GM23248 (cell line): Measurements from ENCODE around the gene DNAJC1. TPM values are rescaled to one million over a fixed set of nuclear protein-coding genes. Genes with fewer than 3 reads are reported as not detected.

ENCODE experiments used
- DNase-seq: peaks from one replicate; pipeline ENCODE4 v3.0.0-alpha.2; 2015
- H2AFZ ChIP-seq: fragments of 200-600 bp; sonication (generic); 2 replicates; pipeline ENCODE4 v1.6.1; 2016; ENCODE audit warnings: antibody characterized with exemption
- H3F3A ChIP-seq: fragments of 200-600 bp; sonication (generic); 2 replicates; pipeline ENCODE4 v1.6.1; 2016; ENCODE audit warnings: mild to moderate bottlenecking, antibody characterized with exemption, mixed run types; ENCODE audit not compliant: insufficient read depth
- H3K27ac ChIP-seq: fragments of 200-600 bp; sonication (generic); 2 replicates; pipeline ENCODE4 v1.5.1; 2016; ENCODE audit warnings: mild to moderate bottlenecking
- H3K27me3 ChIP-seq: fragments of 200-600 bp; sonication (generic); replicated peaks from 2 replicates; pipeline ENCODE4 v1.6.1; 2016; ENCODE audit warnings: mild to moderate bottlenecking; ENCODE audit not compliant: insufficient read depth
- H3K36me3 ChIP-seq: fragments of 200-600 bp; sonication (generic); 2 replicates; pipeline ENCODE4 v1.6.1; 2016; ENCODE audit warnings: low read depth, mild to moderate bottlenecking
- H3K4me1 ChIP-seq: fragments of 200-600 bp; sonication (generic); 2 replicates; pipeline ENCODE4 v1.6.1; 2016; ENCODE audit warnings: mild to moderate bottlenecking; ENCODE audit not compliant: insufficient read depth
- H3K4me2 ChIP-seq: fragments of 200-600 bp; sonication (generic); one replicate; pipeline ENCODE4 v1.6.1; 2016; ENCODE audit warnings: mild to moderate bottlenecking; ENCODE audit not compliant: unreplicated experiment
- H3K4me3 ChIP-seq: fragments of 200-600 bp; sonication (generic); 2 replicates; pipeline ENCODE4 v1.5.1; 2016; ENCODE audit warnings: mild to moderate bottlenecking
- H3K79me2 ChIP-seq: fragments of 200-600 bp; sonication (generic); 2 replicates; pipeline ENCODE4 v1.6.1; 2016; ENCODE audit warnings: mild to moderate bottlenecking; ENCODE audit not compliant: insufficient read depth
- H3K9ac ChIP-seq: fragments of 200-600 bp; sonication (generic); 2 replicates; pipeline ENCODE4 v1.6.1; 2016; ENCODE audit warnings: mild to moderate bottlenecking
- H3K9me2 ChIP-seq: fragments of 200-600 bp; sonication (generic); 2 replicates; pipeline ENCODE4 v1.6.1; 2016; ENCODE audit warnings: mixed run types, mild to moderate bottlenecking, moderate library complexity; ENCODE audit not compliant: insufficient read depth
- H3K9me3 ChIP-seq: fragments of 200-600 bp; sonication (generic); one replicate; pipeline ENCODE4 v1.6.1; 2017; ENCODE audit warnings: low read depth
- H4K20me1 ChIP-seq: fragments of 200-600 bp; sonication (generic); 2 replicates; pipeline ENCODE4 v1.6.0; 2016; ENCODE audit not compliant: insufficient read depth
- EZH2 ChIP-seq: fragments of 200-600 bp; sonication (generic); IDR thresholded peaks from 2 replicates; pipeline ENCODE4 v1.6.1; 2018; ENCODE audit warnings: antibody characterized with exemption, mild to moderate bottlenecking; ENCODE audit not compliant: insufficient read depth, poor library complexity, severe bottlenecking
- EZH2phosphoT487 ChIP-seq: fragments of 200-600 bp; sonication (generic); IDR thresholded peaks from 2 replicates; pipeline ENCODE4 v1.6.1; 2018; ENCODE audit warnings: antibody characterized with exemption, moderate library complexity, mild to moderate bottlenecking, low read depth; ENCODE audit not compliant: insufficient read depth
- WGBS, 2 experiments: methylation state at CpG; one replicate each; pipeline ENCODE4 v1.1.6; 2015 to 2017; ENCODE audit warnings: low lambda C conversion rate in 2 of 2, low coverage in 1 of 2; ENCODE audit errors: missing lambda C conversion rate in 2 of 2; 5-methylcytosine and 5-hydroxymethylcytosine counted together
- in situ Hi-C: fragments of 300-500 bp; cut with MboI; formaldehyde crosslinking; loops from 2 replicates; pipeline ENCODE4 v1.15.0; 2020
- polyA plus RNA-seq: library from polyadenylated mRNA; unstranded; fragments of >200 nt; fragmentation: Nextera tagmentation; extraction: Ambion mirVana; gene quantifications from 2 replicates; pipeline ENCODE4 v1.2.1, GENCODE V29; 2016
- total RNA-seq: library from RNA; depleted of rRNA; stranded (reverse); fragments of >200 nt; shearing (Covaris generic); gene quantifications from 2 replicates; pipeline ENCODE4 v1.2.3, GENCODE V29; 2014

DNAJC1 gene
- total and polyA plus RNA-seq, 2 experiments from 2014 or later: 50.9 to 63.9 TPM

GRCh38 chr10:21757185-21757901 lies 246.2 kb downstream of the DNAJC1 start:
- Histone ChIP-seq H3K27me3 (no peaks in the 10 kb centered on the region), H3K36me3 (no peaks in the 10 kb centered on the region), H3K9me2 (no peaks in the 10 kb centered on the region), H3K79me2 (no peaks in the 10 kb centered on the region), H2AFZ (no peak overlapping the region), H3K9ac (no peak overlapping the region), H3K9me3 (no peaks in the 10 kb centered on the region), H3K4me3 (no peak overlapping the region), H3F3A (no peaks in the 10 kb centered on the region), H3K4me2 (no peak overlapping the region), H4K20me1 (no peaks in the 10 kb centered on the region), H3K4me1 (no peaks in the 10 kb centered on the region), H3K27ac (no peak overlapping the region)
- no peak for DNase-seq
- WGBS, 2 experiments: 87 to 95% methylated on average over 8 of the region's 8 CpGs
- in situ Hi-C loops: no loop called here
- TF ChIP-seq EZH2: no peak
- no peak for TF ChIP-seq EZH2phosphoT487

DNA sequence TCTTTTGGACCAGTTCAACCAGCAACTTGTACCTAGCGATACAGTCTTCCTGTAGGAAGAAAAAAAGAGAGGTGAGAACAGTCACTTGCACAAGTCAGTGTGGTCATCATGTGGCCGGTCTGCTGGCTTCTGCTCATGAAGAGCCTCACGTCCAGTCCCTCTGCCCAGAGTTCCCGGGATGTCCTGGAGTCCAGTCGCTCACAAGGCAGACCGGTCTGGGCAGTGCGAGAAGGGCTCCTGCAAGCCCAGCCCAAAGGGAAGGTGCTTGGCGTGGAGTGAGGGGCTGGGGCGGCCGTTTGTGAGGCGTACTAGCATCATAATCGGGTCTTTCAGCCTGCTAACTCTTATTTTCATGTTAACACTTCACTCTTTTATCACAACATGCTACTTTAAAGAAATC lies 246.8 kb downstream of the DNAJC1 start:
- WGBS, 2 experiments: 92 to 94% methylated on average over 12 of the region's 12 CpGs
- Histone ChIP-seq H3K9me3 (no peaks in the 10 kb centered on the region), H3K27me3 (no peaks in the 10 kb centered on the region), H3K9ac (no peak overlapping the region), H3K36me3 (no peaks in the 10 kb centered on the region), H4K20me1 (no peaks in the 10 kb centered on the region), H3K4me1 (no peaks in the 10 kb centered on the region), H2AFZ (no peak overlapping the region), H3K4me3 (no peak overlapping the region), H3K79me2 (no peaks in the 10 kb centered on the region), H3K4me2 (no peak overlapping the region), H3F3A (no peaks in the 10 kb centered on the region), H3K9me2 (no peaks in the 10 kb centered on the region), H3K27ac (no peak overlapping the region)
- no peak for DNase-seq
- no peak for TF ChIP-seq EZH2
- TF ChIP-seq EZH2phosphoT487: no peak
- in situ Hi-C loops: no loop called here

DNA sequence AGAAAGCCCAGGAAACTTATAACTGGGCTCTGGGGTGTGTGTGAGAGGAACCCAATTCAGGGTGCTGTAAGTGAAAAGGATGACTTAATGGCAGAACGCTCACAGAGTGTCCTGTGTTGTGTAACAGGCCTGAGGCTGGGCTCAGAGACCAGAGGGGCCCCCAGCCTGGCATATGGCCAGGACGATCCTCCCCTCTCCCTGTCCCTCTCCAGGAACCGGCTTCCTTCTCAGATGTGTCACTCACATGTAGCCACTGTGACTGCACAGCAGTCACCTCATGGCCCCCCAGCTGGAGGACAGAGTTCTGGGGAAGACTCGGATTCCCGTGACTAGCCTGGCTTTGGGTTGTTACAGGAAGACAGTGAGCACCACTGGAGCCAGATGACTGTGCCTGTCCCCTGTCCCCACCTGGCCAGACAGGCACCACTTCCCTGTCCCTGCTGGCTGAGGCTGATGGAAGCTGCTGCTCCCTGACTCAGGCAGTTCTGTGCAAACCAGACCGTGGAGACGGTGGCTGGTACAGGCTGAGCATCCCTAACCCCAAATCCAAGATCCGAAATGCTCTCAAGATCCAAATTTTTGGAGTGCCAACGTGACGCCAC lies 249.0 kb downstream of the DNAJC1 start:
- no peaks in the 10 kb centered on the region for H3K79me2 ChIP-seq
- no peak overlapping the region for H3K4me3 ChIP-seq
- no peaks in the 10 kb centered on the region for H3K9me3 ChIP-seq
- TF ChIP-seq EZH2 (no peak), EZH2phosphoT487 (no peak)
- H2AFZ ChIP-seq: no peak overlapping the region
- DNase-seq: no peak
- in situ Hi-C loops: no loop called here
- no peaks in the 10 kb centered on the region for H4K20me1 ChIP-seq
- H3K9me2 ChIP-seq: no peaks in the 10 kb centered on the region
- H3K36me3 ChIP-seq: no peaks in the 10 kb centered on the region
- peaks cover 3% of the 10 kb centered on the region; the same call in 1 of the 2 replicates for H3F3A ChIP-seq
- WGBS, 2 experiments: 80 to 82% methylated on average over 10 of the region's 10 CpGs
- no peak overlapping the region for H3K27ac ChIP-seq
- H3K4me1 ChIP-seq: no peaks in the 10 kb centered on the region
- H3K9ac ChIP-seq: no peak overlapping the region
- H3K27me3 ChIP-seq: no peaks in the 10 kb centered on the region
- H3K4me2 ChIP-seq: no peak overlapping the region

DNA sequence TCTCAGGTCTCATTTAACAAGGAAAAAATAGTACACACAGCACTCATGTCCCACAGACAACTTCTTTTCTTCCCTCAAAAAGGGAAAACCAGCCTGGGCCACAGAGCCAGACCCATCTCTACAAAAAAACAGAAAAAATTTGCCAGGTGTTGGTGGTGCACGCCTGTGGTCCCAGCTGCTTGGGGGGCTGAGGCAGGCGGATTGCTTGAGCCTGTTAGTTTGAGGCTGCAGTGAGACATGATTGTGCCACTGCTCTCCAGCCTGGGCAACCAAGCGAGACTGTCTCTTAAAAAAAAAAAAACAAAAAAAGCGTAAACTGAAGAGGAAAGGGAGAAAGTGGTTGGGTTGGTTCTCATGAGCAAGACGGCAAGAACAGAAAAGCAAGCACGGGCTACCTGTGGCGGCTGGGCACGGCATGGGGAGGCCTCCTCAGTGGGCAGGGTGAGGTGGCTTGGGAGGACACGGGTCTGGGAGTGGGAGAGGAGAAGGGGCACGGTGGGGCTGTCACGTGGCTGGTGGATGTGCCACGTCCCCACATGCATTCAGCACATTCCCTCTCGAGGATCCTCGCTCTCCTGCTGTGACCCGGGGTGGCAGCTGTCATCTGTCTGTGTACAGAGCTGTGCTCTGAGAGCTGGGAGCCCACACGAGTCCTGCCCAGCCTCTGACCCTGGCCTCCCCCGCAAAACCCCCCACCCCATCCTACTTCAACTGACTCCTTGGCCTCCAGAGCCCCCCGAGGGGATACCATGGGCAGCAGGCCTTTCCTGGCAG lies 249.8 kb downstream of the DNAJC1 start:
- WGBS, 2 experiments: 85 to 87% methylated on average over 18 of the region's 18 CpGs
- Histone ChIP-seq H3K27me3 (no peaks in the 10 kb centered on the region), H2AFZ (no peak overlapping the region), H3K9me3 (no peaks in the 10 kb centered on the region), H3K9me2 (no peaks in the 10 kb centered on the region), H3K79me2 (no peaks in the 10 kb centered on the region), H3K9ac (no peak overlapping the region), H3K4me2 (no peak overlapping the region), H4K20me1 (no peaks in the 10 kb centered on the region), H3F3A (peaks cover 4% of the 10 kb centered on the region; the same call in 1 of the 2 replicates), H3K27ac (no peak overlapping the region), H3K4me1 (no peaks in the 10 kb centered on the region), H3K36me3 (no peaks in the 10 kb centered on the region), H3K4me3 (no peak overlapping the region)
- DNase-seq: no peak
- in situ Hi-C loops: no loop called here
- TF ChIP-seq EZH2: no peak
- no peak for TF ChIP-seq EZH2phosphoT487
